Gastrocnemius medialis (tissue), 4 donors: ENCODE results near the gene SPRED2. TPM values are rescaled to one million over a fixed set of nuclear protein-coding genes. Genes with fewer than 3 reads are reported as not detected.

Experiments used
- ATAC-seq, 2 donors: fragments of 150-250 bp; one replicate each; pipeline ENCODE4 v1.9.1; 2016
- DNase-seq, 2 donors: peaks; one replicate each; pipeline ENCODE4 v3.0.0-alpha.2; 2019
- H3K27ac ChIP-seq, 4 donors: fragments of 200-600 bp; sonication (generic); 1 replicate in 1 of 4; 2 replicates in 3 of 4; pipeline ENCODE4 v1.5.1; 2016 to 2018; ENCODE audit warnings: mild to moderate bottlenecking in 2 of 4, moderate library complexity in 1 of 4
- H3K27me3 ChIP-seq, 3 donors: fragments of 200-600 bp; sonication (generic) in 2 of 3; 1 replicate in 1 of 3; 2 replicates in 2 of 3; pipeline versions ENCODE4 v1.5.1 to v1.6.0; 2016 to 2019; ENCODE audit warnings: mild to moderate bottlenecking in 1 of 3, moderate library complexity in 1 of 3
- H3K36me3 ChIP-seq, 2 donors: fragments of 200-600 bp; sonication (generic) in 1 of 2; one replicate each; pipeline ENCODE4 v1.5.1; 2017 to 2018
- H3K4me1 ChIP-seq, 2 donors: fragments of 200-600 bp; sonication (generic) in 1 of 2; one replicate each; pipeline ENCODE4 v1.5.1; 2016 to 2017; ENCODE audit warnings: mild to moderate bottlenecking in 2 of 2
- H3K4me3 ChIP-seq, 4 donors: fragments of 200-600 bp; sonication (generic) in 3 of 4; 1 replicate in 1 of 4; 2 replicates in 3 of 4; pipeline ENCODE4 v1.5.1; 2016 to 2019; ENCODE audit warnings: mild to moderate bottlenecking in 2 of 4
- H3K9me3 ChIP-seq, 3 donors: fragments of 200-600 bp; sonication (generic) in 2 of 3; 1 replicate in 1 of 3; 2 replicates in 2 of 3; pipeline ENCODE4 v1.5.1; 2016 to 2019
- POLR2A ChIP-seq, 2 donors: fragments of 450-650 bp; IDR thresholded peaks; one replicate each; pipeline ENCODE4 v1.6.1; 2017; ENCODE audit warnings: antibody characterized with exemption in 2 of 2, mild to moderate bottlenecking in 2 of 2, moderate library complexity in 2 of 2
- in situ Hi-C, 4 donors: fragments of 200-750 bp; cut with MboI; loops; one replicate each; pipeline versions ENCODE4 v1.15.0 to v1.8.0; 2017; ENCODE audit warnings: low sequenced_read_pairs in 4 of 4
- intact Hi-C: fragments of 100-400 bp; cut with DNase I; formaldehyde crosslinking; loops from one replicate; pipeline ENCODE4 v1.15.1; 2023; ENCODE audit warnings: low total_unique reads
- total RNA-seq, 4 donors: library from RNA; depleted of rRNA; stranded (reverse); fragments of >200 nt; gene quantifications; one replicate each; pipeline versions ENCODE4 v1.1.0 to v1.2.3, GENCODE V29; 2016
- TF ChIP-seq, protein P1 (sequence below), 5 experiments: fragments of 450-650 bp in 3 of 5; fragments of 200-600 bp in 2 of 5; sonication (generic) in 2 of 5; IDR thresholded peaks in 4 of 5; conservative IDR thresholded peaks in 1 of 5; 1 replicate in 4 of 5; 2 replicates in 1 of 5; pipeline ENCODE4 v1.5.1; 2016 to 2019; ENCODE audit warnings: antibody characterized with exemption in 5 of 5, mild to moderate bottlenecking in 3 of 5, moderate library complexity in 3 of 5

The SPRED2 gene
- total RNA-seq, 4 donors from 2014 or later = 4.1 to 12.5 (median 7.4) TPM

DNA sequence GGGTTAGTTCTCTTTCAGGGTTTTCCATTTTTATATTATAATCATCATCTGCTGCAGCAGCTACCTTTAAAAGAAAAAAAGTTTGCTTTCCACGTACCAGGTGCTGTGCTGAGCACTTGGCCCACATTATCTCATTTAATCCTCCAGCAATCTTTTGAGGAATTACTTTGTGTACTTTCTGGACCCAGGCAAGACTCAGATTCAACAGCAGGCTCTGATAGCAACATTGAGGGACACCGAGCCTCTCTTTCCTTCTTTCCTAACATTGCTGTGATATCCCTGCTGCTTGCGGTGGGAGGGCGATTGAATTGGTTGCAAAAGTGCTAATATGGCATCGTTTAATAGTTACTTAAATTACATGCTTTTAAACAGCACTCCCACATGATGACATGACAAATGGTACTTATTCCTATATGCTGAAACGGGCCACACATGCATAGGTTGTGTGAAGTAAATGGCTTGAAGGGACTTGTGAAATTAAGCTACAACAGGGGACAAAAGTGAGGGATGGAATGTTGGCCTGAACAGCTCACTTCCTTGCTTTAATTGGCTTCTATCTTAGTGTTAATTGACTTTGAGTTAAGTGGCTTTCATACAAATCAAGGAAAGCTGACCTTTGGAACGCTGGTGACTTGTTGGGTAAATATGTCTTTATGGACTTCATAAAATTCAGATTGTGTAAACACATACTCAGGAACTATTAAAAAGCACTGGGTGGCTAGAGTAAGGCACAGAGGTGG lies 21.2 kb downstream of the SPRED2 start:
- no peaks in the 10 kb centered on the region for H3K9me3 ChIP-seq
- no peak for ATAC-seq
- in situ Hi-C loops = no loop called here

DNA sequence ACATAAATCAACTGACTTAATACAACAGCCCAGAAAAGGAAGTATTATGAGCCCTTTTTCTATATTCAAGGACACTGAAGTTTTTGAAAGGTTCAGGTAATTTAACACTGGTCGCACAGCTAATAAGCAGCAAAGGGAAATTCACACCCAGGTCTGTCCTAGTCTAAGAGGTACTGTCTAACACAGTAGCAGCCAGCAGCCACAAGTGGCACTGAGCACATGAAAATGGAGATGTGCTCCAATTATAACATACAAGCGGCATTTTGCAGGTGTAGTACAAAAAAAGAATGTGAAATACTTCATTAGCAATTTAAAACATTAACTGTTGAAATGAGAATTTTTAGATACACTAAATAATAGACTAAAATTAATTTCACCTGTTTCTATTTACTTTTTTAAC lies 23.4 kb downstream of the SPRED2 start:
- H3K4me3 ChIP-seq = no peak overlapping the region
- intact Hi-C loops = no loop called here
- no peak overlapping the region for H3K27ac ChIP-seq
- H3K9me3 ChIP-seq = no peaks in the 10 kb centered on the region
- no peak for DNase-seq
- H3K36me3 ChIP-seq = no peaks in the 10 kb centered on the region
- in situ Hi-C loops = no loop called here
- no peak for ATAC-seq
- no peaks in the 10 kb centered on the region for H3K27me3 ChIP-seq
- H3K4me1 ChIP-seq = no peaks in the 10 kb centered on the region
- TF ChIP-seq POLR2A (IDR thresholded peaks at IDR 0.05) = no peak
- TF ChIP-seq, protein P1, sequence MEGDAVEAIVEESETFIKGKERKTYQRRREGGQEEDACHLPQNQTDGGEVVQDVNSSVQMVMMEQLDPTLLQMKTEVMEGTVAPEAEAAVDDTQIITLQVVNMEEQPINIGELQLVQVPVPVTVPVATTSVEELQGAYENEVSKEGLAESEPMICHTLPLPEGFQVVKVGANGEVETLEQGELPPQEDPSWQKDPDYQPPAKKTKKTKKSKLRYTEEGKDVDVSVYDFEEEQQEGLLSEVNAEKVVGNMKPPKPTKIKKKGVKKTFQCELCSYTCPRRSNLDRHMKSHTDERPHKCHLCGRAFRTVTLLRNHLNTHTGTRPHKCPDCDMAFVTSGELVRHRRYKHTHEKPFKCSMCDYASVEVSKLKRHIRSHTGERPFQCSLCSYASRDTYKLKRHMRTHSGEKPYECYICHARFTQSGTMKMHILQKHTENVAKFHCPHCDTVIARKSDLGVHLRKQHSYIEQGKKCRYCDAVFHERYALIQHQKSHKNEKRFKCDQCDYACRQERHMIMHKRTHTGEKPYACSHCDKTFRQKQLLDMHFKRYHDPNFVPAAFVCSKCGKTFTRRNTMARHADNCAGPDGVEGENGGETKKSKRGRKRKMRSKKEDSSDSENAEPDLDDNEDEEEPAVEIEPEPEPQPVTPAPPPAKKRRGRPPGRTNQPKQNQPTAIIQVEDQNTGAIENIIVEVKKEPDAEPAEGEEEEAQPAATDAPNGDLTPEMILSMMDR (IDR thresholded peaks at IDR 0.05 in 4 of 5, conservative IDR thresholded peaks at IDR 0.05 in 1 of 5) = no peak

More for the DNA sequence above, 21.2 kb downstream of the SPRED2 start:
- no peak for DNase-seq
- intact Hi-C loops = no loop called here
- Histone ChIP-seq H3K36me3 (no peaks in the 10 kb centered on the region), H3K4me1 (no peaks in the 10 kb centered on the region), H3K27me3 (no peaks in the 10 kb centered on the region), H3K27ac (no peak overlapping the region), H3K4me3 (no peak overlapping the region)
- no peak for TF ChIP-seq POLR2A (IDR thresholded peaks at IDR 0.05)
- TF ChIP-seq, protein P1 (IDR thresholded peaks at IDR 0.05 in 4 of 5, conservative IDR thresholded peaks at IDR 0.05 in 1 of 5) = no peak

DNA sequence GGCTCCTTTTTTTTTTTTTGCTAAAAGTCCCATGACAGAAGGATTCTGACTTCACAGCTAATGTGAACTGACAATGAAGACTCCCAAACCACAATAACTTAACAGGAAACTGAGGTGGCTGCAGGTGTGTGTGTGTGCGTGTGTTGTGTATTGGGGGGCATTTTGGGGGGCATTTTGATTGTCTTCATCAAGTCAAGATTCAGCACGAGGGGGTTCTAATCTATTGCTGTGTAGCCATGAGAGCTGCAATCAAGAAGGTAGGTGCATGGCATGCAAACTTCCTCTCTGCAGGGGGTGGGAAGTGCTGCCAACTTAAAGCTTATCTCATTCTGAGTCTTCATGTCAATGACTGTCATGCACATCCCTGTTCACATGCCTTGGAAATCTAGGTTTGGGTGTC lies 25.2 kb downstream of the SPRED2 start:
- no peak for TF ChIP-seq POLR2A (IDR thresholded peaks at IDR 0.05)
- TF ChIP-seq, protein P1 (IDR thresholded peaks at IDR 0.05 in 4 of 5, conservative IDR thresholded peaks at IDR 0.05 in 1 of 5) = no peak
- Histone ChIP-seq H3K27me3 (no peaks in the 10 kb centered on the region), H3K4me1 (peaks cover 0 to 5% of the 10 kb centered on the region in 2 donors), H3K27ac (no peak overlapping the region), H3K4me3 (no peak overlapping the region), H3K36me3 (no peaks in the 10 kb centered on the region), H3K9me3 (no peaks in the 10 kb centered on the region)
- no peak for DNase-seq
- no peak for ATAC-seq
- in situ Hi-C loops = no loop called here
- intact Hi-C loops = no loop called here

DNA sequence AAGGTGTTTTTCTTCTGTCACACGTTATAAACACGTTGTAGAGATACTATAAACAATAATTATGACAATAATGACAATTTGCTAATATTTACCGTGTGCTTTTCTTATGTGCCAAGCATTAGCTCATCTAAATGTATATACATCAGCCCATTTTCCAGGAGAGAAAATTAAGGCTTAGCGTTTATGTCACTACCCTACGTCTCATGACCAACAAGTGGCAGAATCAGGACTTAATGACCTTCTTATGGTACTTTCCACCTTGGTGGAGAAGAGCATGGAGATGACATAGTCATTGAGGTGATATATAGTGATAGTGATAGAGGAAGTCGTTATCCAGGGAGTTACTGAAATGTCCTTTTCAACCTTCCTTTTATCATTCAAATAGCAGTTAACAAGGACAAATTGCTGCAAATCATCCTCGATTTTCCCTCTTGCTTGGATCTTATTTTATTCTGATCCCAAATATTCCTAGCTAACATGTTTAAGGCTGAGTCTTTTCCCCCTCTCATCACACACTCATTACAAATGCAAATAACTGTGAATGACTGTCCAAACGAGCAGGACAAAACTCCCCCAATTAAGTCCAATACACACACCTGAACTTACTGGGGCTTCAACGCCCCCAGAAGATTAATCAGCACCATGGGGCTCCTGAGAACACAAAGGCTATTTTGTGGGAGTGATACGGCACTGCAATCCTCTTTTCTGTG lies 27.3 kb downstream of the SPRED2 start:
- H3K4me1 ChIP-seq = peaks cover 0 to 5% of the 10 kb centered on the region in 2 donors
- TF ChIP-seq POLR2A (IDR thresholded peaks at IDR 0.05) = no peak
- TF ChIP-seq, protein P1 (IDR thresholded peaks at IDR 0.05 in 4 of 5, conservative IDR thresholded peaks at IDR 0.05 in 1 of 5) = no peak
- H3K4me3 ChIP-seq = no peak overlapping the region
- no peak for DNase-seq
- H3K27ac ChIP-seq = no peak overlapping the region
- in situ Hi-C loops (no loop called here), intact Hi-C loops (no loop called here)
- ATAC-seq = no peak
- no peaks in the 10 kb centered on the region for H3K27me3 ChIP-seq
- H3K36me3 ChIP-seq = no peaks in the 10 kb centered on the region
- H3K9me3 ChIP-seq = no peaks in the 10 kb centered on the region
